Daoy (cell line): ENCODE data around the gene MTERF4. TPM values are rescaled to one million over a fixed set of nuclear protein-coding genes. Genes with fewer than 3 reads are reported as not detected.

Experiments
- DNase-seq: peaks from one replicate; pipeline ENCODE4 v3.0.0-alpha.2; 2015; ENCODE audit warnings: low read depth
- total RNA-seq: library from RNA; depleted of rRNA; stranded (reverse); fragments of >200 nt; shearing (Covaris generic); gene quantifications from 2 replicates; pipeline ENCODE4 v1.2.3, GENCODE V29; 2014

The MTERF4 gene
- total RNA-seq, 1 experiment from 2014 or later, result 28.1 TPM

DNA sequence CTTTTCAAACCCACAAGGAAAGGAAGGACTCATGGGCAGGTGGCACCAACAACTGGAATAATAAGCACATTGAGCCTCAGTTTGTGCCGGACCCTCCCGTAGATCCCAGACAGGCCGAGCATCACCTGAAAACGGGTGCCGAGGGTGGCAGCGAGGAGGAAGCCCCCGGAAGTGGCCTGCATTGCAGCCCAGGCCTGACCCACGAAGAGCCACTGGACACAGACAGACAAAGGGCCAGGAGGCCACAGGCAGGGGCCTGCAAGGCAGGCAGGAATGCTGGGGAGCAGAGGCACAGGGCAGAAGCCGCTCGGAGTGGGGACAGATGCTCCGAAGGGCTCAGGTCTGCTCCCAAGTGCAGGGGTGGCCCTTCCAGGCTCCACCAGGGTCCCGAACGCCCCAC is 31.7 kb downstream of the MTERF4 start:
- DNase-seq, result no peak

- DNase-seq, result no peak
These were observed 32.2 kb downstream of the MTERF4 start for GRCh38 chr2:241069821-241070281.

- DNase-seq, result no peak
These were observed 32.9 kb downstream of the MTERF4 start for GRCh38 chr2:241068942-241069810.

GRCh38 chr2:241068136-241068941 is 33.7 kb downstream of the MTERF4 start:
- no peak for DNase-seq

DNA sequence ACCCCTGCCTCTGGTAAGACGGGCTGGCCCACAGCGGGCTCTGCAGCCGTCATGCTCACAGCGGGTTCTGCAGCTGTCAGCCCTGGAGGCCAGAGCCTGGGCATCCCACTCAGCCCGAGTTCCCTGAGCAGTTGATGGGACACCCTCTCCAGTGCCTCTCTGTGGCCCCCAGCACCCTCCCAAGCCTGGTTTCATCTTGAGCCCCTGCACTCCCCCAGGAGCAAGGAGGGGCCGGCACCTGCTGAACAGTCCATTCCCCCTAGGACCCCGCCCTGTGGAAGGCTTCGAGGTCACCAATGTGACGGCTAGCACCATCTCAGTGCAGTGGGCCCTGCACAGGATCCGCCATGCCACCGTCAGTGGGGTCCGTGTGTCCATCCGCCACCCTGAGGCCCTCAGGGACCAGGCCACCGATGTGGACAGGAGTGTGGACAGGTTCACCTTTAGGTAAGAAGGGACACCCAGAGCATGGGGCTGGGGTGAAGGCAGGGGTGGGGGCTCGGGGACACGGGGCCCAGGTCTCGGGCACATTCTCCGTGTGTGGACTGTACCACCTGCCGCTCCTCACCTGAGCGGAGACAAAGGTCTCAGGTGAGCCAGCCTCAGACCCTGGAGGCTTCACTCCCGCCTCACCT is 34.5 kb downstream of the MTERF4 start:
- DNase-seq, result no peak

DNA sequence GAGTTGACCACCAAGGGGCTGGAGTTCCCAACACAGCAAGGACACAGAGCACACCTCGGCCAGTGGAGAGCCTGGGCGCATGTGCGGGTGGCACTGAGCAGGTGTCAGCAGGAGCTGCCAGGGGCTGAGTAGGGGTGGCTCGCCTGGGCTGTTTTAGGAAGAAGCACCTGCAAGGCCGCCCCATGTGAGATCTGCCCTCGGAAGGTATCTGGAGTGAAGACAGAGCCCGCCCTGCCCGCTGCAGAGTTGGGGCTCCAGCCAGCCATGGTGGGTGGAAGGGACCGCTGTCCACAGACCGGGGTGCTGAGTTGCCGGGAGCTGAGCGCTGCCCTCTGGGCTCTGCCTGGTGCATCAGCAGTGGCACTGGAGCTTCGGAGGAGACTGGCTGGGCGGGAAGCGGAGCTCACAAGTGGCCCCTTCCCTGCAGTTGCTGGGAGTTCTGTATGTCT is 35.2 kb downstream of the MTERF4 start:
- peak; percentile 23 for DNase-seq

GRCh38 chr2:241066171-241066892 is 35.8 kb downstream of the MTERF4 start:
- no peak for DNase-seq

DNA sequence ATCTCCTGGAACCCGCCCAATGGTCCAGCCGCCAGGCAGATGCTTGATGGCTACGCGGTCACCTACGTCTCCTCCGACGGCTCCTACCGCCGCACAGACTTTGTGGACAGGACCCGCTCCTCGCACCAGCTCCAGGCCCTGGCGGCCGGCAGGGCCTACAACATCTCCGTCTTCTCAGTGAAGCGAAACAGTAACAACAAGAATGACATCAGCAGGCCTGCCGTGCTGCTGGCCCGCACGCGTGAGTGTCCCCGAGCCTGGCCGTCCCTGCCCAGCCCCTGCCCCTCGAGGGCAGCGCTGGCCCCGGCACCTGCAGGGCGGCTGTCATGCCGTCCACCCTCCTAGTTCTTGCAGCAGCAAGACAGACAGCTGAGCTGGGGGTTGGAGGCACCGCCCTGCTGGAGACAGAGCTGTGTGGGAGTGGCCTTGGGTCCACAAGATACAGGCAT is 36.7 kb downstream of the MTERF4 start:
- no peak for DNase-seq

- no peak for DNase-seq
These were observed 37.2 kb downstream of the MTERF4 start for GRCh38 chr2:241064802-241065354.

DNA sequence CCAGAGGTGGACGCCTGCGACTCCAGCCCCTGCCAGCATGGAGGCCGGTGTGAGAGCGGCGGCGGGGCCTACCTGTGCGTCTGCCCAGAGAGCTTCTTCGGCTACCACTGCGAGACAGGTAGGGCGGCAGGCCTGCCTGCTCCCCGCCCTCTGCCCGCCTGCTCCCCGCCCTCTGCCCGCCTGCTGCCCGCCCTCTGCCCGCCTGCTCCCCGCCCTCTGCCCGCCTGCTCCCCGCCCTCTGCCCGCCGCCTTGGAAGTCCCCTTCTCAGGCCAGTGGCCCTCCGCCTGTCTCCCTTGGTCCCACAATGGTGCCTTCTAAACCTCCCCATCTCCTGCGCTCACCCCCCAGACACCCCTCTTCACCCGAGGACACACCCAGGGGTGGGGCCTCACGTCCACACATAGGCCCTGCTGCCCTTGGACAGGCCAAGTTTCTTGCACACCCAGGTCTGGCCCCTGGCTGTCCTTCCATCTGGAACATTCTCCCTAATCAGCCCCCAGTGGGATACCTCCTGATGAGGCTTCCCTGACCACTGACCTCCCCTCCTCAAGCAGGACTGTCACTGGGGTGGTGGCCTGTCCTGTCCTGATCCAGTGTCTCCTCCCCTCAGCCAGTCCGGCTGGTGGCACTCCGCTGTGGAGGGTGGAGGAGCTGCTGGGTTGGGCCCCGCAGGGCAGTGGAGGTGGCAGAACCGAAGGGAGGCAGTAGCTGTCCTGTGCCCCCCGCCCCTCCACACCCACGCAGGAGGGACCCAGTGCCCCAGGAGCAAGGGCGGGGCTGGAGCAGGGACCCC is 37.9 kb downstream of the MTERF4 start:
- DNase-seq, result peak; percentile 26

DNA sequence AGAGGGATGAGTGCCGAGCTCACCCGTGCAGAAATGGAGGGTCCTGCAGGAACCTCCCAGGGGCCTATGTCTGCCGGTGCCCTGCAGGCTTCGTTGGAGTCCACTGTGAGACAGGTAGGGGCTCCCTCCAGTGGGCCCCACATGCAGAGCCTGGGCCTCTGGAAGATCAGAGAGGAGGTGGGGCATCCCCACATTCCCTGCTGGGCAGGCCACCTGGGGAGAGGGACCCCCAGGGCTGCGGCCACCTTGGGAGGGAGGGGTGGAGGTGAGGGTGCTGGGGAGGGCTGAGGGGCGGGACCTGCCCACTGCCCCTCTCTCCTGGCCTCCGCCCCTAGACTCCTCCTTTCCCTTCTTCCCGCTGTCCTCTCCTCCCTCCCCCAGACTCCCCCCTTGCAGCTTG is 38.5 kb downstream of the MTERF4 start:
- DNase-seq, result no peak

- DNase-seq, result no peak
These were observed 39.0 kb downstream of the MTERF4 start for GRCh38 chr2:241063093-241063551.

GRCh38 chr2:241062389-241063092 is 39.5 kb downstream of the MTERF4 start:
- no peak for DNase-seq

DNA sequence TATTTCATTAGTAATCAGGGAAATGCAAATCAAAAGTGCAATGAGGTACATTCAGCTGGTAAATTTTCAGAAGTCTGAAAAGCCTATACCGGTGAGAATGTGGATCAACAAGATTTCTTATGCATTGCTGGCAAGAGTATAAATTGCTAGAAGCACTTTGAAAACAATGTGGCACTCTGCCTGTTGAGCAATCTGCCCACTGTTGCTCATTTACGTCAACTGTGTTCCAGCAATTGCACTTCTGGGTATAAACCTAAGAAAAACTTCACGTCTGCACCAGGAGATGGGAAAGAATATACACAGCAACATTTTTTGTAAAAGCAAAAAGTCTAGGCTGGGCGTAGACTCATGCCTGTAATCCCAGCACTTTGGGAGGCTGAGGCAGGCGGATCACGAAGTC is 40.8 kb downstream of the MTERF4 start:
- no peak for DNase-seq

DNA sequence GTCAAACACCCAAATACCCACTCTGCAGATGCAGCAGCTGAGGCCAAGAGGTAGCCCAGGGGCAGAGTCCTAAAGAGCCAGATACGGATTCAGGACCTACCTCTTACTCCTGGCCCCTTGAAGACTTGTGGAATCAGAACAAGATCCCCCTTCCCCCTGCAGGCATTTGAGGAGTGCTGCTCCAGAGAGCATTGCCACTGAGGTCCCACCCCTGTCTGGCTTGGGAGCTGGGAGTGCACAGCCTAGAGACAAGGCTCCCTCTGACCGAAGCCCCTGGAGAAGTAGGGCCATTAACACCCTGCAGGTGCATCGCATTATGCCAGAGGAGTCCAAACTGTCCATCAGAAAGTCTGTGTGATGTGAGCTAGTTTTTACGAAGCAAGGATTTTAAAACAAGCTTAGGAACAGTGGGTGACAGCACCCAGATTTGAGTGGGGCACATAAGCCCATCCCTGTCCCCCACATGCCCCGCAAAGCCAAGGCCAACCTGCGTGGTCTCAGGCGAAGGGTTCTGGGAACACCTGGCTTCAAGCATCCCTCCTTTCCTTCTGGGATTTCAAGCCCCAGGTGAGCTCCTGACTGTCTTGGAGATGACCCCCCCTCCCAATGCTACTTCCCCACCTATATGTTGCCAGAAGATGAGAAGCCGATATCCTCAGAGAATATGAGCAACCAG is 48.4 kb downstream of the MTERF4 start:
- no peak for DNase-seq

- no peak for DNase-seq
These were observed 49.3 kb downstream of the MTERF4 start for GRCh38 chr2:241052677-241053360.

- DNase-seq, result no peak
These were observed 50.3 kb downstream of the MTERF4 start for GRCh38 chr2:241051578-241052487.
